SKM-1 (cell line): ENCODE measurements around the gene PSMG1.
"Not testable (repeated sequence)": the region's sequence is repeated elsewhere in the genome, so short reads cannot be mapped to it uniquely, and the experiment has no call there.

Source experiments
- DNase-seq: peaks from one replicate; lab custom pipeline; 2025; ENCODE audit not compliant: unreplicated experiment; lab: John Stamatoyannopoulos, UW

Gene PSMG1

GRCh38 chr21:39183272-39184049 is at the start of gene PSMG1:
PSMG1 (minus strand) TSS chr21:39183451; CDS start chr21:39183385, 66 bp downstream.
- DNase-seq: peak; percentile 83

GRCh38 chr21:39232861-39233291 is 49.6 kb upstream of the PSMG1 start:
- no peak for DNase-seq

- DNase-seq: no peak
These were observed 41.7 kb upstream of the PSMG1 start for GRCh38 chr21:39224930-39225329.

GRCh38 chr21:39221997-39222486 is 38.8 kb upstream of the PSMG1 start:
- no peak for DNase-seq

GRCh38 chr21:39221282-39221996 is 38.2 kb upstream of the PSMG1 start:
- no peak for DNase-seq

- not testable (repeated sequence) for DNase-seq
These were observed 37.6 kb upstream of the PSMG1 start for GRCh38 chr21:39220875-39221274.

- DNase-seq: no peak
These were observed 36.9 kb upstream of the PSMG1 start for GRCh38 chr21:39220150-39220549.

- DNase-seq: no peak
These were observed 34.8 kb upstream of the PSMG1 start for GRCh38 chr21:39218082-39218409.

GRCh38 chr21:39217356-39218081 is 34.3 kb upstream of the PSMG1 start:
- no peak for DNase-seq

GRCh38 chr21:39216290-39216689 is 33.0 kb upstream of the PSMG1 start:
- no peak for DNase-seq

GRCh38 chr21:39215078-39215477 is 31.8 kb upstream of the PSMG1 start:
- no peak for DNase-seq

- no peak for DNase-seq
These were observed 26.1 kb upstream of the PSMG1 start for GRCh38 chr21:39209334-39209688.

GRCh38 chr21:39208624-39209333 is 25.5 kb upstream of the PSMG1 start:
- DNase-seq: no peak

- no peak for DNase-seq
These were observed 20.9 kb upstream of the PSMG1 start for GRCh38 chr21:39204134-39204533.

- DNase-seq: no peak
These were observed 15.5 kb upstream of the PSMG1 start for GRCh38 chr21:39198800-39199199.

GRCh38 chr21:39197448-39198233 is 14.4 kb upstream of the PSMG1 start:
- DNase-seq: no peak

- DNase-seq: no peak
These were observed 13.6 kb upstream of the PSMG1 start for GRCh38 chr21:39196838-39197237.

- DNase-seq: no peak
These were observed 13.1 kb upstream of the PSMG1 start for GRCh38 chr21:39196310-39196709.

GRCh38 chr21:39193380-39193779 is 10.1 kb upstream of the PSMG1 start:
- DNase-seq: no peak

- DNase-seq: no peak
These were observed 6.8 kb upstream of the PSMG1 start for GRCh38 chr21:39189857-39190604.
